ENCODE measurements around the gene CABLES1. TPM values are rescaled to one million over a fixed set of nuclear protein-coding genes. Genes with fewer than 3 reads are reported as not detected.

Gene CABLES1
- polyA plus RNA-seq, 3 donors = 0.09 to 0.15 TPM; not detected in 1

DNA sequence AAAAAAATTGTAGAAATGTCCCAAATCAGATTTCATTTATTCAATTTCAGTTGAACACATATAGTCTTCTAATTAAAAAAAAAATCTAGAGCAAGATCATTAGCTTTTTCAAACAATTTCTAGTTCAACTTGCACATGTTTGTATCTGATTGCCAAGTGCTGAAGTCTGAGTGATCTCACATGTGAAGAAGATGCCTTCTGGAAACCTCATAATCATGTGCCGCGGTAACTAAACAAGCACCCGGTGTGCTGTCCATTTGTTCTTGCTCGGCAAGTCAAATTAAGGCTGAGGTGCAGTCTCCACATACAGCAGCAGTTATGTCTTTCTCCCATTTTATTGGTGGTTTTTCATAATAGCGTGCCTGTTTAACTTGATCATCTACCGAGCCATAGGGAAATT is 18.7 kb downstream of the CABLES1 start:
- H3K4me2 ChIP-seq (replicated peaks; ENCODE audit: extremely low read depth, low read length, poor library complexity, severe bottlenecking) = no peak overlapping the region
- H3K27ac ChIP-seq (ENCODE audit: low read depth in 1 of 2, low read length in 2 of 2) = no peak overlapping the region

DNA sequence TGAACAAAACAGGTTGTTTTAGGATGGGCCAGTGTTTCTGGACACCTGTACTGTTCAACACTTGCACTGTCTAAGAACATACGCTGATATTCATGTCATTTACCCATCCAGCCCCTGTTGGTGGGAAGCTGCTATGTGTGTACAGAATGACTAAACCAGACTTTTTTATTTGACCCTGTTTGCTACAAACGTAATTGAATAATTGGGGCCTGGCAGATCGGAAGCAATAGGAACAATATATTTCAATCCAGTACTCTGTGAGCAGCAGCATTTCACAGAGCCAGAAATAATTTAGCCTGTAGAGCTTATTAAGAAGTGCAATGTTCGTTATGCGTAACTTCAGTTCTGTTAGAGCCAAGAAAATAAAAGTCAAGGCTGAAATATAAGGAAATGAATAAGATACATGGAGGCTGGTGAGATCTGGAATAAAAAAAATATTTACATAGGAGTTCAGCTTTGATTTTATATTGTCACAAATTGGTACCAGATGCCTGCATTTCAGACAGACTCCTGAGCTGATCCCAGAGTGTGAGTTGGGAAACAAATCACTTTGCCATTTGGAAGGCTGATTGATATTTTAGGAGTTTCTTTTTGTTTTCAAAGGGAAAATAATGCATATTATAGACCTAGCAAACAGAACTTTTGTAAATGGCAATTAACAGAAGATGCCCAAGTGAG is 19.7 kb downstream of the CABLES1 start:
- no CpG with 5 or more reads among the region's 5 CpGs for WGBS (ENCODE audit: insufficient coverage)
- no peaks in the 10 kb centered on the region for H3K79me2 ChIP-seq (ENCODE audit: insufficient read depth, low read length)
- no peaks in the 10 kb centered on the region for H4K20me1 ChIP-seq (ENCODE audit: insufficient read depth, low read length)

More for the DNA sequence above, 18.7 kb downstream of the CABLES1 start:
- no peak for DNase-seq
- H3K4me1 Mint-ChIP-seq = no peaks in the 10 kb centered on the region
- H3K9me3 ChIP-seq (replicated peaks in 1 of 2; ENCODE audit: control insufficient read depth in 1 of 2, insufficient read depth in 1 of 2, low read length in 2 of 2) = no peaks in the 10 kb centered on the region
- H3K27me3 Mint-ChIP-seq (ENCODE audit: low read depth in 3 of 3) = peaks cover 0 to 5% (median 4%) of the 10 kb centered on the region in 3 donors
- no peak overlapping the region for H3K4me3 Mint-ChIP-seq
- no peaks in the 10 kb centered on the region for H3K36me3 Mint-ChIP-seq
- H2AFZ ChIP-seq (ENCODE audit: insufficient read depth, low read depth, low read length, poor library complexity, severe bottlenecking) = no peak overlapping the region
- H3K4me3 ChIP-seq (replicated peaks in 1 of 3; ENCODE audit: low read depth in 2 of 3, low read length in 3 of 3) = no peak overlapping the region
- intact Hi-C loops (cut with micrococcal nuclease) = loop anchor here in 1 of 2 donors (10.0 kb wide), 1 partner anchor 181 kb away; no protein-coding TSS in a partner anchor
- 95% methylated on average over 4 of the region's 6 CpGs for WGBS (ENCODE audit: insufficient coverage)
- no peaks in the 10 kb centered on the region for H3K79me2 ChIP-seq (ENCODE audit: insufficient read depth, low read length)
- no peaks in the 10 kb centered on the region for H3K4me1 ChIP-seq (ENCODE audit: control insufficient read depth in 1 of 2, insufficient read depth in 2 of 2, low read length in 2 of 2)
- H3K9me3 Mint-ChIP-seq = peaks cover 0 to 2% (median 0%) of the 10 kb centered on the region in 7 donors
- H3K27me3 ChIP-seq (ENCODE audit: control insufficient read depth in 2 of 2, insufficient read depth in 2 of 2, low read length in 2 of 2) = no peaks in the 10 kb centered on the region
- no peak overlapping the region for H3K9ac ChIP-seq (ENCODE audit: insufficient read depth, low read length, poor library complexity, severe bottlenecking)
- H4K20me1 ChIP-seq (ENCODE audit: insufficient read depth, low read length) = no peaks in the 10 kb centered on the region
- no peaks in the 10 kb centered on the region for H3K36me3 ChIP-seq (replicated peaks in 1 of 2; ENCODE audit: control insufficient read depth in 1 of 2, insufficient read depth in 2 of 2, low read length in 2 of 2)
- TF ChIP-seq CTCF (IDR thresholded peaks at IDR 0.05) = no peak
- H3K27ac Mint-ChIP-seq = no peak overlapping the region

More for the DNA sequence above, 19.7 kb downstream of the CABLES1 start:
- H3K27ac ChIP-seq (ENCODE audit: low read depth in 1 of 2, low read length in 2 of 2) = no peak overlapping the region
- no peak overlapping the region for H3K4me3 ChIP-seq (replicated peaks in 1 of 3; ENCODE audit: low read depth in 2 of 3, low read length in 3 of 3)
- Mint-ChIP-seq H3K36me3 (no peaks in the 10 kb centered on the region), H3K4me1 (no peaks in the 10 kb centered on the region), H3K4me3 (no peak overlapping the region), H3K27ac (no peak overlapping the region), H3K9me3 (peaks cover 0 to 2% (median 0%) of the 10 kb centered on the region in 7 donors), H3K27me3 (ENCODE audit: low read depth in 3 of 3) (peaks cover 0 to 5% (median 4%) of the 10 kb centered on the region in 3 donors)
- TF ChIP-seq CTCF (IDR thresholded peaks at IDR 0.05) = no peak
- no peak overlapping the region for H3K9ac ChIP-seq (ENCODE audit: insufficient read depth, low read length, poor library complexity, severe bottlenecking)
- H2AFZ ChIP-seq (ENCODE audit: insufficient read depth, low read depth, low read length, poor library complexity, severe bottlenecking) = no peak overlapping the region
- intact Hi-C loops (cut with micrococcal nuclease) = loop anchor here in 1 of 2 donors (10.0 kb wide), 1 partner anchor 180 kb away; no protein-coding TSS in a partner anchor
- DNase-seq = no peak
- H3K9me3 ChIP-seq (replicated peaks in 1 of 2; ENCODE audit: control insufficient read depth in 1 of 2, insufficient read depth in 1 of 2, low read length in 2 of 2) = no peaks in the 10 kb centered on the region
- no peaks in the 10 kb centered on the region for H3K4me1 ChIP-seq (ENCODE audit: control insufficient read depth in 1 of 2, insufficient read depth in 2 of 2, low read length in 2 of 2)
- no peak overlapping the region for H3K4me2 ChIP-seq (replicated peaks; ENCODE audit: extremely low read depth, low read length, poor library complexity, severe bottlenecking)
- no peaks in the 10 kb centered on the region for H3K36me3 ChIP-seq (replicated peaks in 1 of 2; ENCODE audit: control insufficient read depth in 1 of 2, insufficient read depth in 2 of 2, low read length in 2 of 2)
- H3K27me3 ChIP-seq (ENCODE audit: control insufficient read depth in 2 of 2, insufficient read depth in 2 of 2, low read length in 2 of 2) = no peaks in the 10 kb centered on the region
